ENCODE measurements around the gene NAV2.

GRCh38 chr11:20087118-20087521, 374.5 kb downstream of the NAV2 start:
- TF ChIP-seq CTCF (IDR thresholded peaks at IDR 0.05) (no peak), POLR2A (IDR thresholded peaks at IDR 0.05) (no peak), POLR2AphosphoS5 (IDR thresholded peaks at IDR 0.05) (no peak), EP300 (IDR thresholded peaks at IDR 0.05) (no peak)
